ENCODE measurements around the gene RUVBL1. TPM values are rescaled to one million over a fixed set of nuclear protein-coding genes. Genes with fewer than 3 reads are reported as not detected.

Gene RUVBL1
- total RNA-seq, 1 experiment from 2014 or later, result 115 TPM

DNA sequence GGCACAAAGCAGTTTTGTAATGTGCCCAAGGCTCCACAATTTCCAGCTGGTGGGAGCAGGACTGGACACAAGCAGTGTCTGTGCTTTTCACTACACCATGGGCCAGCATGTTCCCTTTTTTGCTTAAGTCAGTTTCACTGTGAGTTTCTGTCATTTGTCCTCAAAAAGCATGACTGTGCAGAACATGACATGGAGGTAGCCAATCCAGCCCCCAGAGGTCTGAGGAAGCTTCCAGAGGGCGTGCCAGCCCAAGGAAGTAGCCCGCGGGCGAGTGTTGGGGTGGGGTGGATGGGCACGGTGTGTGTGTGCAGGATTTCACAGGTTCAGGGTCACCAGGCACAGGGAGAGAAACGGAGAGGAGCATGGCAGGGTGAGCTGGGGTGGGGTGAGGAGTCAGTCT, 21.7 kb upstream of the RUVBL1 start:
- Histone ChIP-seq H2AFZ (no peak overlapping the region), H4K20me1 (ENCODE audit: insufficient read depth) (no peaks in the 10 kb centered on the region), H3K36me3 (ENCODE audit: low read depth) (no peaks in the 10 kb centered on the region), H3K9me3 (ENCODE audit: insufficient read depth, low read depth) (no peaks in the 10 kb centered on the region), H3K4me1 (replicated peaks; ENCODE audit: insufficient read depth) (no peaks in the 10 kb centered on the region), H3K4me3 (no peak overlapping the region), H3K27ac (no peak overlapping the region), H3F3A (ENCODE audit: insufficient read depth, low read depth) (0 out of 2 replicates have a peak, but pooled peaks cover 4% of the 10 kb centered on the region), H3K79me2 (ENCODE audit: low read depth) (no peaks in the 10 kb centered on the region), H3K27me3 (ENCODE audit: insufficient read depth, low read depth) (no peaks in the 10 kb centered on the region), H3K4me2 (no peak overlapping the region), H3K9me2 (ENCODE audit: insufficient read depth) (no peaks in the 10 kb centered on the region)
- ChIA-PET CTCF (no interaction called here), POLR2A (ENCODE audit: unreplicated experiment) (no interaction called here)
- no TSS peak for BruUV-seq (replicated peaks)
- TF ChIP-seq EZH2 (IDR thresholded peaks at IDR 0.05; ENCODE audit: low read depth), result no peak
- TF ChIP-seq, protein P1, sequence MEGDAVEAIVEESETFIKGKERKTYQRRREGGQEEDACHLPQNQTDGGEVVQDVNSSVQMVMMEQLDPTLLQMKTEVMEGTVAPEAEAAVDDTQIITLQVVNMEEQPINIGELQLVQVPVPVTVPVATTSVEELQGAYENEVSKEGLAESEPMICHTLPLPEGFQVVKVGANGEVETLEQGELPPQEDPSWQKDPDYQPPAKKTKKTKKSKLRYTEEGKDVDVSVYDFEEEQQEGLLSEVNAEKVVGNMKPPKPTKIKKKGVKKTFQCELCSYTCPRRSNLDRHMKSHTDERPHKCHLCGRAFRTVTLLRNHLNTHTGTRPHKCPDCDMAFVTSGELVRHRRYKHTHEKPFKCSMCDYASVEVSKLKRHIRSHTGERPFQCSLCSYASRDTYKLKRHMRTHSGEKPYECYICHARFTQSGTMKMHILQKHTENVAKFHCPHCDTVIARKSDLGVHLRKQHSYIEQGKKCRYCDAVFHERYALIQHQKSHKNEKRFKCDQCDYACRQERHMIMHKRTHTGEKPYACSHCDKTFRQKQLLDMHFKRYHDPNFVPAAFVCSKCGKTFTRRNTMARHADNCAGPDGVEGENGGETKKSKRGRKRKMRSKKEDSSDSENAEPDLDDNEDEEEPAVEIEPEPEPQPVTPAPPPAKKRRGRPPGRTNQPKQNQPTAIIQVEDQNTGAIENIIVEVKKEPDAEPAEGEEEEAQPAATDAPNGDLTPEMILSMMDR (conservative IDR thresholded peaks at IDR 0.05), result no peak
- no peak for DNase-seq
- intact Hi-C loops (cut with micrococcal nuclease; ENCODE audit: unreplicated experiment), result no loop called here

DNA sequence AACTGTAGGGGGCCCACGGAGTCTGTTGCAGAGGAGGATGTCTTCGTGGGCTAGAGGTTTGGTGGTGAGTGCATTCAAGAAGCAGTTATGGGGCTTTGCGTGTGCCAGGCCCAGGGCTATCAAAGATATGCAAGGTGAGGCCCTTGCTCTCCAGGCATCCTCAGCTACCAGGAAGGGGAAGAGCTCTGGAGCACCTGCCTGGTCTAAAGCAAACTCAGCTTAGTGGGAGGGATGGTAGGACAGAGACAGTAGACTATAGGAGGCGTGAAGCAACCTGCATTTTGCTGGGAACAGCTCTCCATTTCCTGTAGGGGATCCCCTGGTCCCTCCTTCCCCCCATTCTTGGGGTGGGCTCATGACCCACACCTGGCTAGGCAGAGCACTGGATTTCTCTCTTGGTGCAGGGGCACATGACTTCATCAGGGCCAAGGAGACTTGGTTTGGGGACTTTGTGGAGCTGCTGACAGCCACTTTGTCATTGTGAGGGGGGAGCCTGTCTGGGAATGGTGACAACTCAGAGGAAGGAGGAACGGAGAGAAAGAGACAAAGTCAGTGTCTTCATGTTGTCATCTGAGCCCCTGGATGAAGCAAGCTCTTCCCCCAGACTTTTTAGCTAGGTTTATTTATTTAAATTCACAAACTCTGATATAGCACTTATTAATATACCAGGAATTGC, 21.0 kb upstream of the RUVBL1 start:
- Histone ChIP-seq H3K27ac (no peak overlapping the region), H3K4me2 (no peak overlapping the region), H3K27me3 (ENCODE audit: insufficient read depth, low read depth) (no peaks in the 10 kb centered on the region), H4K20me1 (ENCODE audit: insufficient read depth) (no peaks in the 10 kb centered on the region), H3K36me3 (ENCODE audit: low read depth) (no peaks in the 10 kb centered on the region), H3K4me3 (no peak overlapping the region), H3K79me2 (ENCODE audit: low read depth) (no peaks in the 10 kb centered on the region), H3K9me2 (ENCODE audit: insufficient read depth) (no peaks in the 10 kb centered on the region), H2AFZ (no peak overlapping the region), H3K9me3 (ENCODE audit: insufficient read depth, low read depth) (no peaks in the 10 kb centered on the region), H3K4me1 (replicated peaks; ENCODE audit: insufficient read depth) (no peaks in the 10 kb centered on the region), H3F3A (ENCODE audit: insufficient read depth, low read depth) (0 out of 2 replicates have a peak, but pooled peaks cover 4% of the 10 kb centered on the region)
- intact Hi-C loops (cut with micrococcal nuclease; ENCODE audit: unreplicated experiment), result no loop called here
- TF ChIP-seq, protein P1 (conservative IDR thresholded peaks at IDR 0.05), result no peak
- TF ChIP-seq EZH2 (IDR thresholded peaks at IDR 0.05; ENCODE audit: low read depth), result no peak
- BruUV-seq (replicated peaks), result no TSS peak
- DNase-seq, result no peak
- CTCF ChIA-PET, result no interaction called here
- POLR2A ChIA-PET (ENCODE audit: unreplicated experiment), result no interaction called here

DNA sequence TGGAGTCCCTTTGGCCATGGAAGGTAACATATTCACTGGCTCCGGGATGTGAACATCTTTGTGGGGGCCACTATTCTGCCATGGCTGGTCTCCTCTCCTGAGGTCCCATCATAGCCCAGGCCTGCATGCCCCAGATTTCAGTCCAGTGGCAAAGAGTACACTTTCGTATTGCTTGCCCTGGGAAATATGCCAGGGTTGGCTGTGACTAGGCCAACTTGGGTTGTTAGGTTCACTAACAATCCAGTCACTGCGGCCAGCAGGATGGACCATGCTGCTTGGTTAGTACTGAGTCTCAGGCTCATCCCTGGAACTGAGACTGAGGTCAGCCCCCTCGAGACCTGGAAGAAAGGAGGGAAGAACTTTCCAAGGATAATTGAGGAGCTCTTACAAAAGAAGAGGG, 19.9 kb upstream of the RUVBL1 start:
- Histone ChIP-seq H3K27me3 (ENCODE audit: insufficient read depth, low read depth) (no peaks in the 10 kb centered on the region), H3K9me2 (ENCODE audit: insufficient read depth) (no peaks in the 10 kb centered on the region), H3K79me2 (ENCODE audit: low read depth) (no peaks in the 10 kb centered on the region), H3K4me3 (no peak overlapping the region), H3K9me3 (ENCODE audit: insufficient read depth, low read depth) (no peaks in the 10 kb centered on the region), H2AFZ (no peak overlapping the region), H4K20me1 (ENCODE audit: insufficient read depth) (no peaks in the 10 kb centered on the region), H3K36me3 (ENCODE audit: low read depth) (no peaks in the 10 kb centered on the region), H3K27ac (no peak overlapping the region), H3K4me2 (no peak overlapping the region), H3F3A (ENCODE audit: insufficient read depth, low read depth) (0 out of 2 replicates have a peak, but pooled peaks cover 4% of the 10 kb centered on the region), H3K4me1 (replicated peaks; ENCODE audit: insufficient read depth) (no peaks in the 10 kb centered on the region)
- ChIA-PET POLR2A (ENCODE audit: unreplicated experiment) (no interaction called here), CTCF (interaction anchor here (1.0 kb wide), 1 partner anchor 612 kb away, joined by 4 read pairs; no protein-coding TSS in a partner anchor)
- TF ChIP-seq, protein P1 (conservative IDR thresholded peaks at IDR 0.05), result no peak
- no peak for TF ChIP-seq EZH2 (IDR thresholded peaks at IDR 0.05; ENCODE audit: low read depth)
- no TSS peak for BruUV-seq (replicated peaks)
- intact Hi-C loops (cut with micrococcal nuclease; ENCODE audit: unreplicated experiment), result no loop called here
- no peak for DNase-seq
